ENCODE data around the gene FOSB.

FOSB gene

DNA sequence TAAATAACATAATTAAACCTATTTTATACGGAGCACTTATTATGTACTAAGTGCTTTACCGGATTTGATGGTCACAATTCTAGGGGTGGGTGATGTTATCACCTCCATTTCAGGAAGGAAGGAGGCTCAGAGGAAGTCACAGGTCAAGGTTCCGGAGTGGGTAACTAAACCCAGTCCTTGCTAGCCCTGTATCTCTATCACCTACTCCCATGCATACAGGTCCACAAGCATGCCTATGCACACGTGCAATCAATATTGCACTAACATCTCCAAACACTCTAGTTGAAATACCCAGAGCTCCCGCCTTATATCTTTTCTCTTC, 17.8 kb upstream of the FOSB start:
- FAIRE-seq (no peak), DNase-seq (ENCODE audit: insufficient read length, low spot score) (no peak)
- TF ChIP-seq, protein P1, sequence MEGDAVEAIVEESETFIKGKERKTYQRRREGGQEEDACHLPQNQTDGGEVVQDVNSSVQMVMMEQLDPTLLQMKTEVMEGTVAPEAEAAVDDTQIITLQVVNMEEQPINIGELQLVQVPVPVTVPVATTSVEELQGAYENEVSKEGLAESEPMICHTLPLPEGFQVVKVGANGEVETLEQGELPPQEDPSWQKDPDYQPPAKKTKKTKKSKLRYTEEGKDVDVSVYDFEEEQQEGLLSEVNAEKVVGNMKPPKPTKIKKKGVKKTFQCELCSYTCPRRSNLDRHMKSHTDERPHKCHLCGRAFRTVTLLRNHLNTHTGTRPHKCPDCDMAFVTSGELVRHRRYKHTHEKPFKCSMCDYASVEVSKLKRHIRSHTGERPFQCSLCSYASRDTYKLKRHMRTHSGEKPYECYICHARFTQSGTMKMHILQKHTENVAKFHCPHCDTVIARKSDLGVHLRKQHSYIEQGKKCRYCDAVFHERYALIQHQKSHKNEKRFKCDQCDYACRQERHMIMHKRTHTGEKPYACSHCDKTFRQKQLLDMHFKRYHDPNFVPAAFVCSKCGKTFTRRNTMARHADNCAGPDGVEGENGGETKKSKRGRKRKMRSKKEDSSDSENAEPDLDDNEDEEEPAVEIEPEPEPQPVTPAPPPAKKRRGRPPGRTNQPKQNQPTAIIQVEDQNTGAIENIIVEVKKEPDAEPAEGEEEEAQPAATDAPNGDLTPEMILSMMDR (IDR thresholded peaks at IDR 0.05; ENCODE audit: insufficient read depth, missing control alignments), result no peak

GRCh38 chr19:45451131-45451849, 16.5 kb upstream of the FOSB start:
- no peak for DNase-seq (ENCODE audit: insufficient read length, low spot score)
- FAIRE-seq, result no peak
- TF ChIP-seq, protein P1 (IDR thresholded peaks at IDR 0.05; ENCODE audit: insufficient read depth, missing control alignments), result no peak

GRCh38 chr19:45451850-45452387, 15.9 kb upstream of the FOSB start:
- TF ChIP-seq, protein P1 (IDR thresholded peaks at IDR 0.05; ENCODE audit: insufficient read depth, missing control alignments), result no peak
- FAIRE-seq (no peak), DNase-seq (ENCODE audit: insufficient read length, low spot score) (no peak)

- TF ChIP-seq, protein P1 (IDR thresholded peaks at IDR 0.05; ENCODE audit: insufficient read depth, missing control alignments), result no peak
- FAIRE-seq (no peak), DNase-seq (ENCODE audit: insufficient read length, low spot score) (no peak)
Measured at GRCh38 chr19:45455707-45456499, 11.9 kb upstream of the FOSB start.

GRCh38 chr19:45456500-45456815, 11.3 kb upstream of the FOSB start:
- DNase-seq (ENCODE audit: insufficient read length, low spot score) (no peak), FAIRE-seq (no peak)
- TF ChIP-seq, protein P1 (IDR thresholded peaks at IDR 0.05; ENCODE audit: insufficient read depth, missing control alignments), result no peak

- FAIRE-seq (no peak), DNase-seq (ENCODE audit: insufficient read length, low spot score) (no peak)
- TF ChIP-seq, protein P1 (IDR thresholded peaks at IDR 0.05; ENCODE audit: insufficient read depth, missing control alignments), result no peak
Measured at GRCh38 chr19:45457776-45458175, 10.0 kb upstream of the FOSB start.
